OCI-LY7 (cell line): ENCODE data around the gene CSE1L. TPM values are rescaled to one million over a fixed set of nuclear protein-coding genes. Genes with fewer than 3 reads are reported as not detected.
"Not testable (repeated sequence)": the region's sequence is repeated elsewhere in the genome, so short reads cannot be mapped to it uniquely, and the experiment has no call there.

ENCODE experiments used
- BruUV-seq: library from RNA; stranded (reverse); fragments of 400-500 nt; replicated peaks from 2 replicates; lab custom pipeline; 2021; lab: Mats Ljungman, UMichigan
- CTCF ChIA-PET: fragments of 300-600 bp; sonication (Branson Sonifier 250); formaldehyde crosslinking; loops from one replicate; lab custom pipeline; 2022; ENCODE audit warnings: antibody characterized with exemption; ENCODE audit not compliant: unreplicated experiment; lab: Charles Lee
- POLR2A ChIA-PET: fragments of 300-600 bp; sonication (Branson Sonifier 250); formaldehyde crosslinking; loops from one replicate; lab custom pipeline; 2022; ENCODE audit warnings: antibody characterized with exemption; lab: Charles Lee
- DNase-seq: peaks from one replicate; pipeline ENCODE4 v3.0.0-alpha.2; 2015; ENCODE audit warnings: low spot score
- H2AFZ ChIP-seq: fragments of 200-600 bp; sonication (generic), shearing (Covaris generic); 2 replicates; pipeline ENCODE4 v1.6.1; 2014; ENCODE audit warnings: mild to moderate bottlenecking, antibody characterized with exemption, low read length, moderate library complexity
- H3K27ac ChIP-seq: fragments of 200-600 bp; sonication (generic); 2 replicates; pipeline ENCODE4 v1.5.1; 2014; ENCODE audit warnings: mixed run types, low read depth, mild to moderate bottlenecking, moderate library complexity, low read length, inconsistent platforms; ENCODE audit not compliant: poor library complexity, severe bottlenecking
- H3K36me3 ChIP-seq: fragments of 200-600 bp; sonication (generic); 2 replicates; pipeline ENCODE4 v1.6.1; 2014; ENCODE audit warnings: mild to moderate bottlenecking, antibody characterized with exemption, low read length, moderate library complexity, mixed read lengths; ENCODE audit not compliant: insufficient read depth
- H3K4me1 ChIP-seq: fragments of 200-600 bp; sonication (generic); 2 replicates; pipeline ENCODE4 v1.5.1; 2014; ENCODE audit warnings: mild to moderate bottlenecking, low read length; ENCODE audit not compliant: insufficient read depth, poor library complexity, severe bottlenecking
- H3K4me2 ChIP-seq: fragments of 200-600 bp; sonication (generic); 2 replicates; pipeline ENCODE4 v1.6.1; 2014; ENCODE audit warnings: mild to moderate bottlenecking, low read length
- H3K4me3 ChIP-seq: fragments of 200-600 bp; sonication (generic); 2 replicates; pipeline ENCODE4 v1.5.1; 2014; ENCODE audit warnings: mild to moderate bottlenecking, low read depth, low read length; ENCODE audit not compliant: poor library complexity, severe bottlenecking
- H3K79me2 ChIP-seq: fragments of 200-600 bp; sonication (generic); 2 replicates; pipeline ENCODE4 v1.6.1; 2016; ENCODE audit warnings: low read depth, mild to moderate bottlenecking, low read length, moderate library complexity, mixed read lengths; ENCODE audit not compliant: insufficient read depth
- H3K9me2 ChIP-seq: fragments of 200-600 bp; sonication (generic); 2 replicates; pipeline ENCODE4 v1.6.1; 2016; ENCODE audit warnings: mild to moderate bottlenecking, low read length, mixed read lengths; ENCODE audit not compliant: insufficient read depth
- H3K9me3 ChIP-seq: fragments of 200-600 bp; sonication (generic); 2 replicates; pipeline ENCODE4 v1.6.1; 2014; ENCODE audit warnings: mild to moderate bottlenecking, mixed run types, low read length, mixed read lengths
- H4K20me1 ChIP-seq: fragments of 200-600 bp; sonication (generic); 2 replicates; pipeline ENCODE4 v1.6.1; 2014; ENCODE audit warnings: mild to moderate bottlenecking, antibody characterized with exemption, low read length, moderate library complexity, mixed read lengths; ENCODE audit not compliant: insufficient read depth
- EZH2phosphoT487 ChIP-seq: fragments of 200-600 bp; sonication (generic); IDR thresholded peaks from 2 replicates; pipeline ENCODE4 v1.6.1; 2018; ENCODE audit warnings: low read depth, borderline replicate concordance, mild to moderate bottlenecking, mixed run types, antibody characterized with exemption, low read length, moderate library complexity, mixed read lengths
- intact Hi-C: fragments of 100-400 bp; cut with micrococcal nuclease; formaldehyde crosslinking; loops from one replicate; pipeline ENCODE4 v1.10.0; 2022; ENCODE audit not compliant: unreplicated experiment
- total RNA-seq, 2 experiments: library from RNA; depleted of rRNA in 1 of 2; stranded (reverse); fragments of >200 nt in 1 of 2; shearing (Covaris generic) in 1 of 2; gene quantifications; 2 replicates each; pipeline ENCODE4 v1.2.3, GENCODE V29; 2014 to 2022
- TF ChIP-seq, protein P1 (sequence below): fragments of 200-600 bp; sonication (generic); conservative IDR thresholded peaks from 2 replicates; pipeline ENCODE4 v1.5.1; 2014; ENCODE audit warnings: mild to moderate bottlenecking, antibody characterized with exemption, low read length, moderate library complexity, mixed read lengths

Gene CSE1L
- total RNA-seq, 2 experiments from 2014 or later = 104 to 145 TPM

DNA sequence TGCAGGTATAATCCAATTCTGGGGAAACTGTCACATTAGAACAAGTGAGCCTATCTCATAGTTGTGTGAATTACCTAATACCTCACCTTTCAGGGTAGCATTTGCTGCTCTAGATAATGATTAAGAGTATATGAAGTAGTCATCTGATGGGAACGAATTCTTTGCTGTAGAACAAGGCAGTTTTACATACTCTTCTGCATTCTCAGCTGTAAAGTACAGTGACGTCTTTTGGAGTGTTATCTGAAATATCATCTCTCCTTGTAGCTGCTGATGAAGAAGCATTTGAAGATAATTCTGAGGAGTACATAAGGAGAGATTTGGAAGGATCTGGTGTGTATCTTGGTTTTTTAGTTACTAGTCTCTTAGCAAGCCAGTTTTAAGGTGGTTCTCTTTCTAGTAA is 28.4 kb downstream of the CSE1L start:
- CTCF ChIA-PET = no interaction called here
- Histone ChIP-seq H3K9me2 (no peaks in the 10 kb centered on the region), H3K36me3 (peaks cover 97% of the 10 kb centered on the region), H3K79me2 (peaks cover 5% of the 10 kb centered on the region; the same call in 1 of the 2 replicates), H3K4me3 (no peak overlapping the region), H2AFZ (no peak overlapping the region), H3K27ac (no peak overlapping the region), H3K9me3 (no peaks in the 10 kb centered on the region), H3K4me2 (no peak overlapping the region), H3K4me1 (no peaks in the 10 kb centered on the region), H4K20me1 (no peaks in the 10 kb centered on the region)
- TF ChIP-seq, protein P1, sequence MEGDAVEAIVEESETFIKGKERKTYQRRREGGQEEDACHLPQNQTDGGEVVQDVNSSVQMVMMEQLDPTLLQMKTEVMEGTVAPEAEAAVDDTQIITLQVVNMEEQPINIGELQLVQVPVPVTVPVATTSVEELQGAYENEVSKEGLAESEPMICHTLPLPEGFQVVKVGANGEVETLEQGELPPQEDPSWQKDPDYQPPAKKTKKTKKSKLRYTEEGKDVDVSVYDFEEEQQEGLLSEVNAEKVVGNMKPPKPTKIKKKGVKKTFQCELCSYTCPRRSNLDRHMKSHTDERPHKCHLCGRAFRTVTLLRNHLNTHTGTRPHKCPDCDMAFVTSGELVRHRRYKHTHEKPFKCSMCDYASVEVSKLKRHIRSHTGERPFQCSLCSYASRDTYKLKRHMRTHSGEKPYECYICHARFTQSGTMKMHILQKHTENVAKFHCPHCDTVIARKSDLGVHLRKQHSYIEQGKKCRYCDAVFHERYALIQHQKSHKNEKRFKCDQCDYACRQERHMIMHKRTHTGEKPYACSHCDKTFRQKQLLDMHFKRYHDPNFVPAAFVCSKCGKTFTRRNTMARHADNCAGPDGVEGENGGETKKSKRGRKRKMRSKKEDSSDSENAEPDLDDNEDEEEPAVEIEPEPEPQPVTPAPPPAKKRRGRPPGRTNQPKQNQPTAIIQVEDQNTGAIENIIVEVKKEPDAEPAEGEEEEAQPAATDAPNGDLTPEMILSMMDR = no peak
- TF ChIP-seq EZH2phosphoT487 = no peak
- POLR2A ChIA-PET = interaction anchor here (0.6 kb wide), 1 partner anchor 12 kb away, joined by 5 read pairs; no protein-coding TSS in a partner anchor
- intact Hi-C loops = no loop called here
- no peak for DNase-seq
- no TSS peak for BruUV-seq

DNA sequence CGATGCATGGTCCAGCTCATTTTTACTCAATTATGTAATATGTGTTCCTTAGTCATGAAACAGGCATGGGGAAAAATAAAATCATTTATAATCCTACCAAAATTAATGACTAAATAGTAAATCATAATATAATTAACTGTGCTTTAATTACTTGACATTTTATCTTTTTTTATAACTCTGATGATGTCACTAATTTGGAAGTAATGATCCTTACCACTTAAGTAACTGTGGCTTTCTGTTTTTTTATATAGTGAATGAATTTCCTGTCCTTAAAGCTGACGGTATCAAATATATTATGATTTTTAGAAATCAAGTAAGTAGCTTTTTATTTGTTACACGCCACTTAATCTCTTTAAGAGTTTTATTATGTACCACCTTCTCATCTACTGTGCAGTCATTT is 32.2 kb downstream of the CSE1L start:
- Histone ChIP-seq H2AFZ (no peak overlapping the region), H3K4me1 (no peaks in the 10 kb centered on the region), H3K9me3 (no peaks in the 10 kb centered on the region), H4K20me1 (no peaks in the 10 kb centered on the region), H3K9me2 (no peaks in the 10 kb centered on the region), H3K27ac (no peak overlapping the region), H3K36me3 (peaks cover 97% of the 10 kb centered on the region), H3K79me2 (no peaks in the 10 kb centered on the region), H3K4me3 (no peak overlapping the region), H3K4me2 (no peak overlapping the region)
- intact Hi-C loops = no loop called here
- BruUV-seq = no TSS peak
- TF ChIP-seq, protein P1 = no peak
- no peak for TF ChIP-seq EZH2phosphoT487
- ChIA-PET POLR2A (interaction anchor here (0.5 kb wide), 1 partner anchor 240 kb away, joined by 3 read pairs; no protein-coding TSS in a partner anchor), CTCF (no interaction called here)
- DNase-seq = no peak

DNA sequence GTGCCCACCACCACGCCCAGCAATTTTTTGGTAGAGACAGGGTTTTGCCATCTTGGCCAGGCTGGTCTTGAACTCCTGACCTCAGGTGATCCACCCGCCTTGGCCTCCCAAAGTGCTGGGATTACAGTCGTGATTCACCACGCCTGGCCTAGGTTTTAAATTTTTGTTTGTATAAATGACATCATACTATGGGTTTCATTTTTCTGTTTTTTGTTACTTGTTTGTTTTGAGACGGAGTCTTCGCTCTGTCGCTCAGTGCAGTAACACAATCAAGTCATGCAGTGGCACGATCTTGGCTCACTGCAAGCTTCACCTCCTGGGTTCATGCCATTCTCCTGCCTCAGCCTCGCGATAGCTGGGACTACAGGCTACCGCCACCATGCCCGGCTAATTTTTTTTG is 36.2 kb downstream of the CSE1L start:
- H3K79me2 ChIP-seq, H2AFZ ChIP-seq, H3K27ac ChIP-seq, POLR2A ChIA-PET, H3K4me2 ChIP-seq, CTCF ChIA-PET, DNase-seq, H3K4me3 ChIP-seq, H3K9me3 ChIP-seq, H3K4me1 ChIP-seq, H4K20me1 ChIP-seq, BruUV-seq, H3K9me2 ChIP-seq: not testable (repeated sequence)
- intact Hi-C loops = loop anchor here (5.0 kb wide), 1 partner anchor 65 kb away; no protein-coding TSS in a partner anchor
- peaks cover 99% of the 10 kb centered on the region for H3K36me3 ChIP-seq
